ENCODE results near the gene MYO18A.

The MYO18A gene

GRCh38 chr17:29158096-29158487 is 22.1 kb downstream of the MYO18A start:
- no peak for DNase-seq (ENCODE audit: extremely low spot score)
- ChIA-PET POLR2A (no interaction called here), CTCF (interaction anchor here (1.5 to 2.0 kb wide), 2 partner anchors 9 to 22 kb away, joined by 4 to 8 read pairs; partner anchors contain the start of gene MYO18A)
- no peak for TF ChIP-seq CTCF (IDR thresholded peaks at IDR 0.05; ENCODE audit: control extremely low read depth, extremely low read depth, low read depth, missing control alignments)

GRCh38 chr17:29157310-29157709 is 22.9 kb downstream of the MYO18A start:
- DNase-seq (ENCODE audit: extremely low spot score), result no peak
- no peak for TF ChIP-seq CTCF (IDR thresholded peaks at IDR 0.05; ENCODE audit: control extremely low read depth, extremely low read depth, low read depth, missing control alignments)
- ChIA-PET CTCF (interaction anchor here (1.5 to 2.1 kb wide), 3 partner anchors 8 to 23 kb away, joined by 4 to 14 read pairs (median 8); partner anchors contain the start of gene MYO18A), POLR2A (no interaction called here)

DNA sequence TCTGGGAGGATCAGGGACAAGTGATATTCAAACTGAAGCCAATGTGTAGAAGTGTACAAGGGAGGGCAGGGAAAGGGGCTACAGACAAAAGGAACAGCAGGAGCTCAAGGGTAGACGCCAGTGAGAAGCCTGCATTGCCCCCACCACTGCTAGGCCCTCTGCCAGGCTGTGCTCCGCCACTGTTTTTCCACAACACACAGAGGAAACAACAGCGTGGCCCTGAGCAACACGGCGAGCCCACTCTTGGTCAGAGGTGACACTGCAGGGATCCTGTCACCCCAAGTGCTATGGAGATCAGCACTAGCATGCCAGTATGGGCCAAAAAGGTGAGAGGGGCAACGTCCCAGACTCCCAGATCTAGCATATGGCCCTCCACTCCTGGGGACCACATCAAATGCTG is 23.4 kb downstream of the MYO18A start:
- TF ChIP-seq CTCF (IDR thresholded peaks at IDR 0.05; ENCODE audit: control extremely low read depth, extremely low read depth, low read depth, missing control alignments), result no peak
- POLR2A ChIA-PET, result no interaction called here
- DNase-seq (ENCODE audit: extremely low spot score), result no peak
- CTCF ChIA-PET, result interaction anchor here (1.2 to 2.1 kb wide), 3 partner anchors 8 to 63 kb away, joined by 3 to 14 read pairs (median 8); partner anchors contain the start of gene MYO18A

DNA sequence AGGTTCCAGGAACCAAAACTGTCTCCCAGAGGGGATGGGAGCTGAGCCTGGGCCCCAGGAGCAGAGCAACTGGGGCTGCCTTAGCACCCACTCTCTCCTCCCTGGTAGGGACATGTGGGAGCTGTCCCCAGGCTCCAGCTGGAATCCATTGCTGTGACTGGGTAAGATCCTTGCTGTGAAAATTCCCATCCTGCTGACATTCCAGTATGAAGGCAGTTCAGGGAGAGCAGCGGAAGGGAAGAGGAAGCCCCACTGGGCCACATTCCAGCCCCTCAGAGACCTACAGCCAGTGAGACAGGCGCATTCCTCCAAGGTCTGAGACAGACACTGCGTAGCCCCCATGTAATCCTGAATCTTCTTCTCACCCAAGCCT is 24.2 kb downstream of the MYO18A start:
- no peak for TF ChIP-seq CTCF (IDR thresholded peaks at IDR 0.05; ENCODE audit: control extremely low read depth, extremely low read depth, low read depth, missing control alignments)
- CTCF ChIA-PET, result interaction anchor here (1.2 to 2.1 kb wide), 4 partner anchors 10 to 64 kb away, joined by 3 to 14 read pairs (median 4); partner anchors contain the start of gene MYO18A
- no peak for DNase-seq (ENCODE audit: extremely low spot score)
- POLR2A ChIA-PET, result no interaction called here

GRCh38 chr17:29155227-29155965 is 24.8 kb downstream of the MYO18A start:
- ChIA-PET CTCF (interaction anchor here (1.2 to 2.1 kb wide), 6 partner anchors 8 to 65 kb away, joined by 3 to 14 read pairs (median 4); partner anchors contain the start of gene MYO18A), POLR2A (no interaction called here)
- no peak for TF ChIP-seq CTCF (IDR thresholded peaks at IDR 0.05; ENCODE audit: control extremely low read depth, extremely low read depth, low read depth, missing control alignments)
- peak; percentile 71 for DNase-seq (ENCODE audit: extremely low spot score)

- DNase-seq (ENCODE audit: extremely low spot score), result no peak
- no peak for TF ChIP-seq CTCF (IDR thresholded peaks at IDR 0.05; ENCODE audit: control extremely low read depth, extremely low read depth, low read depth, missing control alignments)
- POLR2A ChIA-PET, result interaction anchor here (0.5 kb wide), 1 partner anchor 14 kb away, joined by 3 read pairs; no protein-coding TSS in a partner anchor
- CTCF ChIA-PET, result interaction anchor here (0.7 to 11.9 kb wide), 6 partner anchors 9 to 189 kb away, joined by 3 to 298 read pairs (median 4); partner anchors contain the start of gene MYO18A
Measured at GRCh38 chr17:29154516-29155226, 25.5 kb downstream of the MYO18A start.
